PC-9 (cell line): ENCODE results near the gene PIGBOS1. TPM values are rescaled to one million over a fixed set of nuclear protein-coding genes. Genes with fewer than 3 reads are reported as not detected.
A peak's percentile ranks its signal among the peaks of the same experiment; 100 is the strongest.

Source experiments
- BruUV-seq: library from RNA; stranded (reverse); fragments of 400-500 nt; replicated peaks from 2 replicates; lab custom pipeline; 2021; lab: Mats Ljungman, UMichigan
- CTCF ChIA-PET: fragments of 300-600 bp; sonication (Branson Sonifier 250); formaldehyde crosslinking; loops from one replicate; lab custom pipeline; 2022; ENCODE audit warnings: antibody characterized with exemption; lab: Charles Lee
- POLR2A ChIA-PET: fragments of 300-600 bp; sonication (Branson Sonifier 250); formaldehyde crosslinking; loops from one replicate; lab custom pipeline; 2022; ENCODE audit warnings: antibody characterized with exemption; ENCODE audit not compliant: unreplicated experiment; lab: Charles Lee
- DNase-seq, 2 experiments: peaks; one replicate each; pipeline versions ENCODE4 v3.0.0 to v3.0.0-alpha.2; 2015 to 2022; ENCODE audit warnings: mixed read lengths in 1 of 2
- H2AFZ ChIP-seq: fragments of 200-600 bp; sonication (generic); 2 replicates; pipeline ENCODE4 v1.8.1; 2017; ENCODE audit warnings: antibody characterized with exemption
- H3F3A ChIP-seq: fragments of 200-600 bp; sonication (generic); 2 replicates; pipeline ENCODE4 v1.8.1; 2017; ENCODE audit warnings: antibody characterized with exemption, mild to moderate bottlenecking, low read depth; ENCODE audit not compliant: insufficient read depth
- H3K27ac ChIP-seq: fragments of 200-600 bp; sonication (generic); 2 replicates; pipeline ENCODE4 v1.6.1; 2016; ENCODE audit warnings: mixed run types
- H3K27me3 ChIP-seq: fragments of 200-600 bp; sonication (generic); 2 replicates; pipeline ENCODE4 v1.6.1; 2016; ENCODE audit warnings: low read depth, mixed run types; ENCODE audit not compliant: insufficient read depth
- H3K36me3 ChIP-seq: fragments of 200-600 bp; sonication (generic); 2 replicates; pipeline ENCODE4 v1.6.1; 2016; ENCODE audit warnings: low read depth, mixed run types
- H3K4me1 ChIP-seq: fragments of 200-600 bp; sonication (generic); replicated peaks from 2 replicates; pipeline ENCODE4 v1.6.1; 2016; ENCODE audit warnings: mixed run types; ENCODE audit not compliant: insufficient read depth
- H3K4me2 ChIP-seq: fragments of 200-600 bp; sonication (generic); 2 replicates; pipeline ENCODE4 v1.6.1; 2017; ENCODE audit warnings: mixed run types
- H3K4me3 ChIP-seq: fragments of 200-600 bp; sonication (generic); 2 replicates; pipeline ENCODE4 v1.6.1; 2016; ENCODE audit warnings: mixed run types
- H3K79me2 ChIP-seq: fragments of 200-600 bp; sonication (generic); 2 replicates; pipeline ENCODE4 v1.6.1; 2017; ENCODE audit warnings: low read depth, mixed run types
- H3K9me2 ChIP-seq: fragments of 200-600 bp; sonication (generic); 2 replicates; pipeline ENCODE4 v1.8.1; 2017; ENCODE audit warnings: mild to moderate bottlenecking; ENCODE audit not compliant: insufficient read depth
- H3K9me3 ChIP-seq: fragments of 200-600 bp; sonication (generic); 2 replicates; pipeline ENCODE4 v1.8.1; 2016; ENCODE audit warnings: low read depth; ENCODE audit not compliant: insufficient read depth
- H4K20me1 ChIP-seq: fragments of 200-600 bp; sonication (generic); 2 replicates; pipeline ENCODE4 v1.8.1; 2017; ENCODE audit not compliant: insufficient read depth
- CTCF ChIP-seq: fragments of 200-600 bp; sonication (generic); conservative IDR thresholded peaks from 2 replicates; pipeline ENCODE4 v1.6.1; 2017; ENCODE audit warnings: mixed run types, antibody characterized with exemption, mild to moderate bottlenecking, moderate library complexity
- EZH2 ChIP-seq: fragments of 200-600 bp; sonication (generic); IDR thresholded peaks from 2 replicates; pipeline ENCODE4 v1.8.0; 2017; ENCODE audit warnings: antibody characterized with exemption, low read depth
- intact Hi-C: fragments of 100-400 bp; cut with micrococcal nuclease; formaldehyde crosslinking; loops from one replicate; pipeline ENCODE4 v1.10.0; 2022; ENCODE audit not compliant: unreplicated experiment
- total RNA-seq: library from RNA; stranded (reverse); gene quantifications from 2 replicates; pipeline ENCODE4 v1.2.3, GENCODE V29; 2021

Gene PIGBOS1
- total RNA-seq, 1 experiment from 2014 or later = 9.9 TPM

GRCh38 chr15:55327387-55327786 is 8.5 kb upstream of the PIGBOS1 start:
- Histone ChIP-seq H4K20me1 (no peaks in the 10 kb centered on the region), H3K4me2 (no peak overlapping the region), H3K27me3 (no peaks in the 10 kb centered on the region), H3K4me3 (no peak overlapping the region), H3K36me3 (no peaks in the 10 kb centered on the region), H2AFZ (no peak overlapping the region), H3K9me2 (no peaks in the 10 kb centered on the region), H3K9me3 (no peaks in the 10 kb centered on the region), H3K4me1 (no peaks in the 10 kb centered on the region), H3F3A (no peaks in the 10 kb centered on the region), H3K79me2 (no peaks in the 10 kb centered on the region), H3K27ac (no peak overlapping the region)
- ChIA-PET CTCF (no interaction called here), POLR2A (no interaction called here)
- TF ChIP-seq CTCF = no peak
- TF ChIP-seq EZH2 = no peak
- DNase-seq = no peak
- intact Hi-C loops = no loop called here
- no TSS peak for BruUV-seq

- CTCF ChIA-PET = no interaction called here
- Histone ChIP-seq H3K36me3 (no peaks in the 10 kb centered on the region), H3K9me2 (no peaks in the 10 kb centered on the region), H3K79me2 (peaks cover 11% of the 10 kb centered on the region), H3K4me1 (no peaks in the 10 kb centered on the region), H2AFZ (no peak overlapping the region), H4K20me1 (no peaks in the 10 kb centered on the region), H3K27me3 (no peaks in the 10 kb centered on the region), H3K27ac (no peak overlapping the region), H3F3A (peaks cover 8% of the 10 kb centered on the region; the same call in 1 of the 2 replicates), H3K4me3 (no peak overlapping the region), H3K9me3 (no peaks in the 10 kb centered on the region), H3K4me2 (no peak overlapping the region)
- intact Hi-C loops = no loop called here
- TF ChIP-seq EZH2 = no peak
- no peak for DNase-seq
- POLR2A ChIA-PET = no interaction called here
- no TSS peak for BruUV-seq
Observed at GRCh38 chr15:55322467-55322866, 3.5 kb upstream of the PIGBOS1 start.

- intact Hi-C loops = no loop called here
Observed at GRCh38 chr15:55320963-55321362, 2.0 kb upstream of the PIGBOS1 start.

More at GRCh38 chr15:55320963-55321362, 2.0 kb upstream of the PIGBOS1 start:
- Histone ChIP-seq H3K4me3 (no peak overlapping the region), H3K36me3 (no peaks in the 10 kb centered on the region), H3K4me2 (peak overlapping the region; percentile 73), H3K4me1 (no peaks in the 10 kb centered on the region), H3K9me2 (no peaks in the 10 kb centered on the region), H3K27ac (no peak overlapping the region), H3K27me3 (no peaks in the 10 kb centered on the region), H2AFZ (no peak overlapping the region), H3K9me3 (no peaks in the 10 kb centered on the region), H3F3A (peaks cover 8% of the 10 kb centered on the region; the same call in 1 of the 2 replicates), H4K20me1 (no peaks in the 10 kb centered on the region), H3K79me2 (peaks cover 16% of the 10 kb centered on the region)
- no TSS peak for BruUV-seq
- no peak for TF ChIP-seq EZH2
- no peak for TF ChIP-seq CTCF
- no peak for DNase-seq
- CTCF ChIA-PET = no interaction called here
- POLR2A ChIA-PET = no interaction called here
